K562 (cell line): ENCODE measurements around the gene COQ2. TPM values are rescaled to one million over a fixed set of nuclear protein-coding genes. Genes with fewer than 3 reads are reported as not detected.

Experiments used
- ARID1B ChIP-seq: fragments of 450-650 bp; IDR thresholded peaks from 2 replicates; pipeline ENCODE4 v1.6.1; 2016; ENCODE audit warnings: antibody characterized with exemption, mild to moderate bottlenecking, inconsistent platforms
- ETV6 ChIP-seq, 3 experiments: fragments of 150-350 bp in 1 of 3; sonication (generic) in 1 of 3; formaldehyde crosslinking in 1 of 3; IDR thresholded peaks; 2 replicates each; pipeline versions ENCODE4 v1.6.1 to v1.8.0; 2014 to 2022; ENCODE audit warnings: borderline replicate concordance in 2 of 3, low read depth in 2 of 3, antibody characterized with exemption in 1 of 3, low read length in 1 of 3, mild to moderate bottlenecking in 1 of 3, missing genetic modification reagents in 1 of 3
- MAFG ChIP-seq: fragments of 450-650 bp; conservative IDR thresholded peaks from 2 replicates; pipeline ENCODE4 v1.6.1; 2016; ENCODE audit warnings: missing genetic modification characterization, missing compliant biosample characterization
- MLLT1 ChIP-seq, 2 experiments: fragments of 450-650 bp; IDR thresholded peaks; 2 replicates each; pipeline ENCODE4 v1.6.1; 2016
- NFE2L1 ChIP-seq: fragments of 450-650 bp; IDR thresholded peaks from 2 replicates; pipeline ENCODE4 v1.6.1; 2016; ENCODE audit warnings: missing genetic modification characterization, low read depth, mild to moderate bottlenecking, missing compliant biosample characterization, moderate library complexity, borderline replicate concordance
- REST ChIP-seq, 2 experiments: fragments of 450-650 bp; formaldehyde crosslinking in 1 of 2; IDR thresholded peaks; 2 replicates each; pipeline versions ENCODE4 v1.4.0 to v1.6.1; 2014 to 2020; ENCODE audit warnings: mild to moderate bottlenecking in 2 of 2, borderline replicate concordance in 1 of 2, low read depth in 1 of 2
- RFX1 ChIP-seq: fragments of 450-650 bp; IDR thresholded peaks from 2 replicates; pipeline ENCODE4 v1.6.1; 2016; ENCODE audit warnings: mild to moderate bottlenecking, moderate library complexity
- SNIP1 ChIP-seq: fragments of 450-650 bp; IDR thresholded peaks from 2 replicates; pipeline ENCODE4 v1.7.1; 2017; ENCODE audit warnings: low read depth, mild to moderate bottlenecking
- STAT6 ChIP-seq: sonication (generic); formaldehyde crosslinking; IDR thresholded peaks from 2 replicates; pipeline ENCODE4 v1.8.1; 2023; ENCODE audit warnings: mild to moderate bottlenecking, missing genetic modification reagents
- THAP7 ChIP-seq: fragments of 250-450 bp; sonication (Bioruptor Pico); IDR thresholded peaks from 2 replicates; pipeline ENCODE4 v1.5.0; 2021
- UBTF ChIP-seq, 2 experiments: IDR thresholded peaks; 2 replicates each; pipeline ENCODE4 v1.6.1; 2012; ENCODE audit warnings: improper control_type of control experiment in 2 of 2, low read depth in 2 of 2, low read length in 2 of 2, borderline replicate concordance in 1 of 2
- polyA plus RNA-seq, 8 experiments: library from polyadenylated mRNA; depleted of rRNA in 4 of 8; stranded (reverse) in 5 of 8; unstranded in 3 of 8; fragments of >200 nt; fragmentation: Nextera tagmentation in 2 of 8; fragmentation: Illumina TruSeq in 1 of 8; extraction: Ambion mirVana in 2 of 8; extraction: Trizol in 1 of 8; gene quantifications; 2 replicates each; pipeline versions ENCODE4 v1.2.1 to v1.2.3, GENCODE V29; 2011 to 2014; ENCODE audit warnings: inconsistent platforms in 1 of 8, missing spikeins in 1 of 8
- total RNA-seq, 7 experiments: library from RNA; depleted of rRNA in 6 of 7; stranded (reverse); fragments of >200 nt in 6 of 7; fragmentation: Illumina TruSeq in 2 of 7; extraction: Trizol in 2 of 7; gene quantifications; 2 replicates each; pipeline versions ENCODE4 v1.2.1 to v1.2.3, GENCODE V29; 2011 to 2021; ENCODE audit warnings: low replicate concordance in 1 of 7

Gene COQ2
- total and polyA plus RNA-seq, 9 of the 15 experiments (the other 6 are each of a cell fraction or from before 2014, with no cell fraction given): 1.9 to 13.5 (median 11.8) TPM

- TF ChIP-seq ETV6 (IDR thresholded peaks at IDR 0.05; ENCODE audit: borderline replicate concordance in 1 of 2, low read depth in 2 of 2, low read length in 1 of 2) (no peak), ETV6 (CRISPR knock-in tag; IDR thresholded peaks at IDR 0.05; ENCODE audit: borderline replicate concordance) (no peak), ARID1B (peak; percentile 82), RFX1 (no peak), REST (IDR thresholded peaks at IDR 0.05; ENCODE audit: borderline replicate concordance) (no peak), REST (CRISPR knock-in tag; IDR thresholded peaks at IDR 0.05; ENCODE audit: low read depth) (no peak), THAP7 (no peak), MLLT1 (IDR thresholded peaks at IDR 0.05) (no peak), NFE2L1 (tag) (no peak), MAFG (tag) (peak; percentile 97), SNIP1 (no peak), STAT6 (no peak), UBTF (IDR thresholded peaks at IDR 0.05; ENCODE audit: borderline replicate concordance in 1 of 2, low read depth in 2 of 2, low read length in 2 of 2) (no peak)
Observed at GRCh38 chr4:83262682-83263081, 21.9 kb downstream of the COQ2 start (continued).
